Motor neuron (in vitro differentiated cells): ENCODE results near the gene CAMTA1. TPM values are rescaled to one million over a fixed set of nuclear protein-coding genes. Genes with fewer than 3 reads are reported as not detected.
"Not testable (repeated sequence)": the region's sequence is repeated elsewhere in the genome, so short reads cannot be mapped to it uniquely, and the experiment has no call there.

Source experiments
- ATAC-seq, 8 experiments: fragments of 200-7000 bp; cut with Tn5 transposase; replicated peaks in 6 of 8; 2 replicates each; pipeline ENCODE4 v1.8.0; 2021; ENCODE audit warnings: mild to moderate bottlenecking in 8 of 8, moderate library complexity in 8 of 8
- H3K27ac ChIP-seq, 2 donors: fragments of 250-450 bp; sonication (Bioruptor Pico); 2 replicates each; pipeline ENCODE4 v1.9.0; 2021; ENCODE audit warnings: antibody characterized with exemption in 2 of 2, mild to moderate bottlenecking in 2 of 2, moderate library complexity in 1 of 2
- H3K4me1 ChIP-seq, 2 donors: fragments of 250-450 bp; sonication (Bioruptor Pico); replicated peaks in 1 of 2; 2 replicates each; pipeline ENCODE4 v1.6.1; 2021; ENCODE audit warnings: antibody characterized with exemption in 2 of 2, mild to moderate bottlenecking in 2 of 2, moderate library complexity in 1 of 2
- H3K4me3 ChIP-seq, 5 donors: fragments of 250-450 bp; sonication (Bioruptor Pico); 2 replicates each; pipeline ENCODE4 v1.9.0; 2021; ENCODE audit warnings: antibody characterized with exemption in 5 of 5, mild to moderate bottlenecking in 5 of 5, moderate library complexity in 4 of 5
- WGBS, 10 experiments: fragments of 450-650 bp; shearing (Covaris generic); methylation state at CpG; one replicate each; pipeline ENCODE4 v1.0.0; 2022; 5-methylcytosine and 5-hydroxymethylcytosine counted together
- in situ Hi-C, 9 experiments: fragments of 400-800 bp; cut with MboI; loops; one replicate each; pipeline ENCODE4 v1.15.0; 2021; ENCODE audit warnings: low sequenced_read_pairs in 9 of 9, low pct_unique_long_range_greater_than_20kb in 2 of 9; ENCODE audit not compliant: unreplicated experiment in 9 of 9
- total RNA-seq, 8 experiments: library from RNA; unstranded; fragments of 300-600 nt; gene quantifications; 2 replicates each; pipeline versions ENCODE4 v1.2.3 to v1.2.4, GENCODE V29; 2022

CAMTA1 gene, protein sequence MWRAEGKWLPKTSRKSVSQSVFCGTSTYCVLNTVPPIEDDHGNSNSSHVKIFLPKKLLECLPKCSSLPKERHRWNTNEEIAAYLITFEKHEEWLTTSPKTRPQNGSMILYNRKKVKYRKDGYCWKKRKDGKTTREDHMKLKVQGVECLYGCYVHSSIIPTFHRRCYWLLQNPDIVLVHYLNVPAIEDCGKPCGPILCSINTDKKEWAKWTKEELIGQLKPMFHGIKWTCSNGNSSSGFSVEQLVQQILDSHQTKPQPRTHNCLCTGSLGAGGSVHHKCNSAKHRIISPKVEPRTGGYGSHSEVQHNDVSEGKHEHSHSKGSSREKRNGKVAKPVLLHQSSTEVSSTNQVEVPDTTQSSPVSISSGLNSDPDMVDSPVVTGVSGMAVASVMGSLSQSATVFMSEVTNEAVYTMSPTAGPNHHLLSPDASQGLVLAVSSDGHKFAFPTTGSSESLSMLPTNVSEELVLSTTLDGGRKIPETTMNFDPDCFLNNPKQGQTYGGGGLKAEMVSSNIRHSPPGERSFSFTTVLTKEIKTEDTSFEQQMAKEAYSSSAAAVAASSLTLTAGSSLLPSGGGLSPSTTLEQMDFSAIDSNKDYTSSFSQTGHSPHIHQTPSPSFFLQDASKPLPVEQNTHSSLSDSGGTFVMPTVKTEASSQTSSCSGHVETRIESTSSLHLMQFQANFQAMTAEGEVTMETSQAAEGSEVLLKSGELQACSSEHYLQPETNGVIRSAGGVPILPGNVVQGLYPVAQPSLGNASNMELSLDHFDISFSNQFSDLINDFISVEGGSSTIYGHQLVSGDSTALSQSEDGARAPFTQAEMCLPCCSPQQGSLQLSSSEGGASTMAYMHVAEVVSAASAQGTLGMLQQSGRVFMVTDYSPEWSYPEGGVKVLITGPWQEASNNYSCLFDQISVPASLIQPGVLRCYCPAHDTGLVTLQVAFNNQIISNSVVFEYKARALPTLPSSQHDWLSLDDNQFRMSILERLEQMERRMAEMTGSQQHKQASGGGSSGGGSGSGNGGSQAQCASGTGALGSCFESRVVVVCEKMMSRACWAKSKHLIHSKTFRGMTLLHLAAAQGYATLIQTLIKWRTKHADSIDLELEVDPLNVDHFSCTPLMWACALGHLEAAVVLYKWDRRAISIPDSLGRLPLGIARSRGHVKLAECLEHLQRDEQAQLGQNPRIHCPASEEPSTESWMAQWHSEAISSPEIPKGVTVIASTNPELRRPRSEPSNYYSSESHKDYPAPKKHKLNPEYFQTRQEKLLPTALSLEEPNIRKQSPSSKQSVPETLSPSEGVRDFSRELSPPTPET (N-terminal part only)
- total RNA-seq: 100 to 1,000 TPM in 2 of 8 experiments, 10 to 100 TPM in 6; 38.5 to 145 (median 77.6) TPM

DNA sequence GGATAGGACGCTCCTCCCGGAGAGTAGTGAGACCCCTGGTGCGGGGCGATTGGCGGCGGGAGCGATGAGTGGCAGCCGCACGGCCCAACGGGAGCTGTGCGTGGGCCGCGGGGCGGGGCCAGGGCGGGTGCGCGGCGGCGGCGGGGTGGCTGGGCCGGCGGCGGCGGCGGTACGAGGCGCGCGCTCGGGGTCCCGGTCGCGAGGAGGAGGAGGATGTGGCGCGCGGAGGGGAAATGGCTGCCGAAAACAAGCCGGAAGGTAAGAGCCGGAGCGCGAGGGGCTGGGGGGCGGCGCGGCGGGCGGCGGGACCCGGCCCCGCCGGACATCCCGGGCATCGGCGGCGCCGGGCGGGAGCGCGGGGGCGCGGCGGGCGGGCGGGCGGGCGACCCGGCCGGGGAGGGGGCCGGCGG, at the start of gene CAMTA1:
CAMTA1 (plus strand) TSS at position 137 of the 410 bp plus-strand sequence; CDS start at position 214, 77 bp downstream.
- Histone ChIP-seq H3K27ac (peak within 1 kb of the TSS; percentile 89 to 90), H3K4me1 (peaks cover 7 to 16% of the 10 kb centered on the region in 2 donors), H3K4me3 (peak within 1 kb of the TSS; percentile 65 to 97 (median 88))
- ATAC-seq: peak in 6 of 8 experiments; percentile 85 to 90 (median 86)
- 0% methylated on average over 2 of the region's 69 CpGs; no CpG with 5 or more reads in 9 of the 10 experiments for WGBS, 10 experiments
- in situ Hi-C loops: loop anchor here in 2 of 9 experiments (25.0 kb wide), 2 partner anchors 277 to 852 kb away; no protein-coding TSS in a partner anchor

DNA sequence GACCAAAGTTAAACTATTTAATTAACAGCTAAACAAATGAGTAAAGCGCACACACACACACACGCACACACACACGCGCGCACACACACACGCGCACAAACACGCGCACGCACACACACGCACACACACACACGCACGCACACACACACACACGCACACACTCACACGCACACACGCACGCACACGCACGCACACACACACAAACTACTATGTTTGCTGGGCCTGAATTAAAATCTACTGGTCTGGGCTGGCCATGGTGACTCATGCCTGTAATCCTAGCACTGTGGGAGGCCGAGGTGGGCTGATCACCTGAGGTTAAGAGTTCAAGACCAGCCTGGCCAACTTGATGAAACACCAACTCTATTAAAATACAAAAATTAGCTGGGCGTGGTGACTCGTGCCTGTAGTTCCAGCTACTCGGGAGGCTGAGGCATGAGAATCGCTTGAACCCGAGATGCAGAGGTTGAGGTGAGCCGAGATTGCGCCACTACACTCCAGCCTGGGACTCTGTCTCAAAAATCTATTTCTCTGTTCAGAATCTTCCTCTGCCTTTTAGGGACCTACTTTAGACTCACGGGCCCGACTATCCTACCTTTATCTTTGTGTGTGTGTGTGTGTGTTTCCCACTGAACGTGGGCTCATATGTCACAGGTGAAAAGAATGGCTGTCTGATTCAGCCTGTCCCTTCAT, 46.1 kb upstream of the CAMTA1 start:
- H3K4me3 ChIP-seq: no peak overlapping the region
- H3K27ac ChIP-seq: no peak overlapping the region
- WGBS, 10 experiments: 14 to 100% (median 77%) methylated on average over 1 to 26 of the region's 30 CpGs
- peaks cover 0 to 3% of the 10 kb centered on the region in 2 donors for H3K4me1 ChIP-seq
- no peak for ATAC-seq
- in situ Hi-C loops: loop anchor here in 1 of 9 experiments (25.0 kb wide), 1 partner anchor 898 kb away; no protein-coding TSS in a partner anchor

DNA sequence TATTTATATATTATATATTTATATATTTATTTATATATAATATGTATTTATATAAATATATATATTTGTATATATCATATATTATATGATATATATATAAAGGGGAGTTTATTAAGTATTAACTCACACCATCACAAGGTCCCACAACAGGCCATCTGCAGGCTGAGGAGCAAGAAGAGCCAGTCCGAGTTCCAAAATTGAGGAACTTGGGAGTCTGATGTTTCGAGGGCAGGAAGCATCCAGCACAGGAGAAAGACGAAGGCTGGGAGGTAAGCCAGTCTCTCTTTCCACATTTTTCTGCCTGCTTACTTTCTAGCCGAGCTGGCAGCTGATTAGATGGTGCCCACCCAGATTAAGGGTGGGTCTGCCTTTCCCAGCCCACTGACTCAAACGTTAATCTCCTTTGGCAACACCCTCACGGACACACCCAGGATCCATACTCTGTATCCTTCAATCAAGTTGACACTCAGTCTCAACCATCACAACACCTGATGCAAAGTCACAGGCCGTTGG, 42.5 kb upstream of the CAMTA1 start:
- WGBS, 10 experiments: 43 to 91% (median 77%) methylated on average over 3 to 7 of the region's 7 CpGs; no CpG with 5 or more reads in 3 of the 10 experiments

DNA sequence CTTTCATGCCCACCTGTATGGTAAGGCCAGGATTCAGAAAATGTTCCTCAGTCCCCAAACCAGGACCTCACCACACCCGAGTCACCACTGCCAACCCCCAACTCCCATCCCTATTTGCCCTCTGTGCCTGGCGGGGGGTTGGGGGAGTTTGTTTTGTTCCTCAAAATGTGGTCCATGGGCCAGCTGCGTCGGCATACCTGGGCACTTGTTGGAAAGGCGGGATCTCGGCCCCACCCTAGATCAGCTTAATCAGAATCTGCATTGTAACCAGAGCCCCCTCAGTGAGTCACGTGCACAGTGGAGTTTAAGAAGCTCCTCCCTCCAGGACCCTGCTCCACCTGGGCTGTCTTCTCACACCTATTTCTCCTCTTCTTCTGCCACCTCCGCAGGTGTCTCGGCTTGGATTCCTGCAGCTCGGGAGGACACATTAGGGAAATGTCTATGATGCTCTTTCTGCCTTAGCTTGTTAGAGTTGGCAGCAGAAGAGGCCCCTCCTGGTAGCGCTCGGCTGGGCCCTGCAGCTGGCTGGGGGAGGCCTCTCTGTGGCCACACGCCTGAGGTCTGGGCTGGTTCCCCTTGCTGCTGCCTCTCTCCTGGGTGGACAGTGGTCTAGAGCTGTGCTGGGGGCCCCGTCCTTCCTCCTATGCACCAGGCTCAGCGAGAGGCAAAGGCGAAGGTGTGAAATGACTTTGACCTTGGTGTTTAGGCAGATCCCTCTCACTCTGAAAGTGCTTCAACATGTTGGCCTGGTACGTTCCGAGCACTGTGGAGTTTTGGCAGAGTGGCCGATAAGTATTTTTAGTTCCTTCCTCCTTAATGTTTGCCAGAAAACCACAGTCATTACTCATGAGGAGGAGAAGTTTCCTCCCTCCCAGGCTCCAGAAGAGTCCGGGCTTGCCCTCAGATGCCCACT, 41.8 kb upstream of the CAMTA1 start:
- H3K27ac ChIP-seq: no peak overlapping the region
- 14 to 96% (median 86%) methylated on average over 1 to 16 of the region's 20 CpGs; no CpG with 5 or more reads in 2 of the 10 experiments for WGBS, 10 experiments
- H3K4me3 ChIP-seq: no peak overlapping the region
- peak in 6 of 8 experiments; percentile 26 to 96 (median 50) for ATAC-seq
- H3K4me1 ChIP-seq: no peaks in the 10 kb centered on the region
- in situ Hi-C loops: loop anchor here in 1 of 9 experiments (25.0 kb wide), 1 partner anchor 894 kb away; no protein-coding TSS in a partner anchor

More for the DNA sequence above, 42.5 kb upstream of the CAMTA1 start:
- peak in 2 of 8 experiments; percentile 4 to 9 for ATAC-seq
- not testable (repeated sequence) for H3K27ac ChIP-seq, H3K4me3 ChIP-seq, H3K4me1 ChIP-seq
- in situ Hi-C loops: loop anchor here in 1 of 9 experiments (25.0 kb wide), 1 partner anchor 895 kb away; no protein-coding TSS in a partner anchor

DNA sequence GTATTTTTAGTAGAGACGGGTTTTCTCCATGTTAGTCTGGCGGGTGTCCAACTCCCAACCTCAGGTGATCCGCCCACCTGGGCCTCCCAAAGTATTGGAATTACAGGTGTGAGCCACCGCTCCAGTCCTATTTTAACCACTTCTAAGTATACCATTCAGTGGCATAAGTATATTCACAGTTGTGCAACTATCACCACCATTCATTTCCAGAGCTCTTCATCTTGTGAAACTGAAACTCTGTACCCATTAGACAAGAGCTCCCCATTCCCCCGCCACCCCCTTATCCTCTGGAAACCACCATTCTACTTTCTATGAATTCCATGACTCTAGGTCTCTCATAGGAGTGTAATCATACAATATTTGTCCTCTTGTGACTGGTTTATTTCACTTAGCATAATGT, 40.2 kb upstream of the CAMTA1 start:
- WGBS, 10 experiments: 60 to 100% (median 92%) methylated on average over 1 to 3 of the region's 5 CpGs; no CpG with 5 or more reads in 3 of the 10 experiments

DNA sequence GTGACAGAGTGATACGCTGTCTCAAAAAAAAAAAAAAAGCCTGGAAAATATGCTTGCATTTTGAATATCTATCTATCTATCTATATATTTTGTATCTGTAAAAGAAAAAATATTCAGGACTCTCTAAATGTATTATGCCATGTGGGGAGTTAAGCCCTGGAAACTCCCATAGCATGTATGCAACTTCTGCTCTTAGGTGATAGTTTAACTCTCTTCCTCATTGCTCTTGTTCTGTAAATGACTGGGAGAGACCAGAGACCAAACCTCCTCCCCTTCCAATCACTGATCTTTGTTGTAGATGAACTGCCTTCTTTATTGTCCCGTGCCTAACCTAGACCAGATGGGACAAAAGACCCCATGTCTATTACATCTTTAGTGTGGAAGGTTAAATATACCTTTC, 37.6 kb upstream of the CAMTA1 start:
- Histone ChIP-seq H3K4me3 (no peak overlapping the region), H3K4me1 (no peaks in the 10 kb centered on the region), H3K27ac (no peak overlapping the region)
- 50 to 100% (median 82%) methylated on average over 1 to 2 of the region's 2 CpGs; no CpG with 5 or more reads in 2 of the 10 experiments for WGBS, 10 experiments
- no peak for ATAC-seq
- in situ Hi-C loops: loop anchor here in 1 of 9 experiments (25.0 kb wide), 1 partner anchor 890 kb away; no protein-coding TSS in a partner anchor

More for the DNA sequence above, 40.2 kb upstream of the CAMTA1 start:
- Histone ChIP-seq H3K4me1 (no peaks in the 10 kb centered on the region), H3K4me3 (no peak overlapping the region), H3K27ac (no peak overlapping the region)
- in situ Hi-C loops: loop anchor here in 1 of 9 experiments (25.0 kb wide), 1 partner anchor 892 kb away; no protein-coding TSS in a partner anchor
- ATAC-seq: no peak

DNA sequence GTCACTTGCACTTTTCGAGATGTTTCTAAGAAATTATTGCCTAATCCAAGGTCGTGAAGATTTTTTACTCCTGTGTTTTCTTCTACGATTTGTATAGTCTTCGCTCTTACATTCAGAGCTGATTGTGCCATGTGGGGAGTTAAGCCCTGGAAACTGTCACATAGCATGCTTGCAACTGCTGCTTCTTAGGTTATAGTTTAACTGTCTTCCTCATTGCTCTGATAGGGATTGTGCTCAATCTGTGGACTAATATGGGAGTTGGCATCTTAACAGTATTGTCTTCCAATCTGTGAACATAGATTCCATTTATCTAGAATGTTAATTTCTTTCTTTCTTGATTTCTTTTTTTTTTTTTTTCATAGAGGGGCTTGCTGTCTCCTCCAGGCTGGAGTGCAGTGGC, 34.8 kb upstream of the CAMTA1 start:
- Histone ChIP-seq H3K4me3 (no peak overlapping the region), H3K4me1 (no peaks in the 10 kb centered on the region), H3K27ac (no peak overlapping the region)
- WGBS, 10 experiments: 40 to 95% (median 80%) methylated on average over 3 to 4 of the region's 4 CpGs
- no peak for ATAC-seq
- in situ Hi-C loops: no loop called here

DNA sequence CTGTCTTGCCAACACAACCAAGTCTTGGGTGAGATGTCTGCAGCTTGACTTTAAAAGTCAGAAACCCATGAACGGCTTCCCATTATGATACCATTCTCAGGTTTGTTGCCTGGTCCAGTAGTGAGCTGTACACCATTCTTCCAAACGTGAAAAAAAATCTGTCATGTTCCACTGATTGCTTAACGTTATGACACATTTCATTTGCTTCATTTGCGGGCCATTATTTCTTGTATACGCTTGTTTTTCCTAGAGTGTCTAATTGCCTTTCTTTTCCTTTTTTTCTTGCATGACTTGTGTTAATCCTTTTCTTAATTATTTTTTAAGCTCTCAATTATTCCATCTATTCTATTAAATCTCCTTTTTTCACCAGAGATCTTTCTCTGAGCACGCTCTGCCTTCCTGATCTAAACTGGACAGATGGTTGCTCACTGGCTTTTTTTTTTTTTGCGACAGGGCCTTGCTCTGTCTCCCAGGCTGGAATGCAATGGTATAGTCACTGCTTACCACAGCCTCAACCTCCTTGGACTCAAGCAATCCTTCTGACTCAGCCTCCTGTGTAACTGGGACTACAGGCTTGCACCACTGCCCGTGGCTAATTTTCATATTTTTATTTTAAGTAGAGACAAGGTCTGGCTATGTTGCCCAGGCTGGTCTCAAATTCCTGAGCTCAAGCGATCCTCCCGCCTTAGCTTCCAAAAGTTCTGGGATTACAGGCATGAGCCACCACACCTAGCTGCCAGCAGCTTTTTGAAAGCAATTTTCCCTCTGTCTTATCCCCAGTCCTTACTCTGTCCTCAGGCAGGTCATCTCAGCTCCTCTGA, 31.7 kb upstream of the CAMTA1 start:
- no peak for ATAC-seq
- 51 to 93% (median 76%) methylated on average over 6 to 10 of the region's 10 CpGs for WGBS, 10 experiments
- H3K4me1 ChIP-seq: no peaks in the 10 kb centered on the region
- no peak overlapping the region for H3K4me3 ChIP-seq
- no peak overlapping the region for H3K27ac ChIP-seq
- in situ Hi-C loops: no loop called here

DNA sequence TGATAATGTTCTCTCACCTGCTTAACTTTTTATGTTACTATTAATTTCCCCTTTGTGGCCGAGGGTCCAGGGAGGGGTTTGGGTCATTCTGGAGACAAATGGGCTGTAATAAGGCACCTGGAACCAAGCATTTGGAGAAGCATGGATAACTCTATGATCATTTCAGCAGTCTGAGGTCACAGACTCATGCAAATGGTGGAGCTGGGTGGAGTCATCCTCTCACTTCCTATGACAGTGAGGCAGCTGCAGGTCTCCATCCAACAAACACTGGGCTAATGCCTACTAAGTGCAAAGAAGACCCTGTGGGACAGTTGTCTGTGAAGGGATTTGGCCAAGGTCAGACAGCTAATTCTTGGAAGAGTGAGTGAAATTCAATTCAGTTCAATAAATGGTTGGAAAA, 28.8 kb upstream of the CAMTA1 start:
- WGBS, 10 experiments: 13 to 100% (median 71%) methylated on average over 1 of the region's 1 CpG; no CpG with 5 or more reads in 2 of the 10 experiments
- H3K4me3 ChIP-seq: no peak overlapping the region
- H3K27ac ChIP-seq: no peak overlapping the region
- H3K4me1 ChIP-seq: no peaks in the 10 kb centered on the region
- ATAC-seq: peak in 2 of 8 experiments; percentile 77 to 79
- in situ Hi-C loops: no loop called here
